CD14-positive monocyte (primary cell): ENCODE results near the gene BDNF. TPM values are rescaled to one million over a fixed set of nuclear protein-coding genes. Genes with fewer than 3 reads are reported as not detected.
"Not testable (repeated sequence)": the region's sequence is repeated elsewhere in the genome, so short reads cannot be mapped to it uniquely, and the experiment has no call there.

ENCODE experiments used
- DNase-seq, 3 donors: peaks; one replicate each; pipeline ENCODE4 v3.0.0-alpha.2; 2011 to 2022
- H2AFZ ChIP-seq: 2 replicates; pipeline ENCODE4 v1.6.0; 2012; ENCODE audit warnings: mild to moderate bottlenecking, low read depth, low read length, inconsistent platforms; ENCODE audit not compliant: insufficient read depth, poor library complexity, severe bottlenecking
- H3K27ac ChIP-seq, 2 donors: 1 replicate in 1 of 2; 2 replicates in 1 of 2; pipeline ENCODE4 v1.5.1; 2012 to 2013; ENCODE audit warnings: low read length in 2 of 2, control low read depth in 1 of 2, inconsistent platforms in 1 of 2, low read depth in 1 of 2, mild to moderate bottlenecking in 1 of 2
- H3K27me3 ChIP-seq, 2 donors: one replicate each; pipeline versions ENCODE4 v1.6.0 to v1.6.1; 2011 to 2013; ENCODE audit warnings: low read length in 2 of 2; ENCODE audit not compliant: control insufficient read depth in 2 of 2, insufficient read depth in 2 of 2
- H3K36me3 ChIP-seq, 2 donors: replicated peaks in 1 of 2; 1 replicate in 1 of 2; 2 replicates in 1 of 2; pipeline versions ENCODE4 v1.5.1 to v1.6.1; 2012 to 2013; ENCODE audit warnings: low read length in 2 of 2, control low read depth in 1 of 2, inconsistent platforms in 1 of 2, mild to moderate bottlenecking in 1 of 2; ENCODE audit not compliant: insufficient read depth in 2 of 2, control insufficient read depth in 1 of 2
- H3K4me1 ChIP-seq, 2 donors: 1 replicate in 1 of 2; 2 replicates in 1 of 2; pipeline versions ENCODE4 v1.5.1 to v1.6.1; 2012 to 2013; ENCODE audit warnings: low read length in 2 of 2, control low read depth in 1 of 2, inconsistent platforms in 1 of 2, mild to moderate bottlenecking in 1 of 2, moderate library complexity in 1 of 2; ENCODE audit not compliant: insufficient read depth in 2 of 2, control insufficient read depth in 1 of 2
- H3K4me2 ChIP-seq: replicated peaks from 2 replicates; pipeline ENCODE3; 2012; ENCODE audit warnings: low read length, moderate library complexity, mild to moderate bottlenecking; ENCODE audit not compliant: poor library complexity, severe bottlenecking; ENCODE audit errors: extremely low read depth
- H3K4me3 ChIP-seq, 3 experiments: fragments of 200-600 bp in 1 of 3; sonication (generic) in 1 of 3; replicated peaks in 1 of 3; 1 replicate in 2 of 3; 2 replicates in 1 of 3; pipeline ENCODE4 v1.5.1; 2011 to 2013; ENCODE audit warnings: low read length in 3 of 3, mild to moderate bottlenecking in 3 of 3, control low read depth in 2 of 3, low read depth in 2 of 3, inconsistent platforms in 1 of 3, moderate library complexity in 1 of 3
- H3K79me2 ChIP-seq: 2 replicates; pipeline ENCODE4 v1.6.0; 2012; ENCODE audit warnings: mild to moderate bottlenecking, control low read depth, inconsistent platforms, low read length, moderate library complexity; ENCODE audit not compliant: insufficient read depth
- H3K9ac ChIP-seq: 2 replicates; pipeline ENCODE4 v1.6.0; 2017; ENCODE audit warnings: low read length, mild to moderate bottlenecking; ENCODE audit not compliant: insufficient read depth, poor library complexity, severe bottlenecking
- H3K9me3 ChIP-seq, 2 donors: replicated peaks in 1 of 2; 1 replicate in 1 of 2; 2 replicates in 1 of 2; pipeline versions ENCODE4 v1.5.1 to v1.6.1; 2012 to 2013; ENCODE audit warnings: low read length in 2 of 2, control low read depth in 1 of 2; ENCODE audit not compliant: control insufficient read depth in 1 of 2, insufficient read depth in 1 of 2
- H4K20me1 ChIP-seq: 2 replicates; pipeline ENCODE4 v1.6.0; 2012; ENCODE audit warnings: mild to moderate bottlenecking, low read length, control low read depth, moderate library complexity; ENCODE audit not compliant: insufficient read depth
- H3K27ac Mint-ChIP-seq, 7 donors: one replicate each; pipeline ENCODE4 v1.8.0; 2020; ENCODE audit warnings: mild to moderate bottlenecking in 7 of 7, mixed read lengths in 7 of 7, moderate library complexity in 6 of 7, inconsistent platforms in 2 of 7
- H3K27me3 Mint-ChIP-seq, 3 donors: one replicate each; pipeline ENCODE4 v1.8.0; 2021 to 2022; ENCODE audit warnings: low read depth in 3 of 3, mild to moderate bottlenecking in 3 of 3, mixed read lengths in 3 of 3, moderate library complexity in 3 of 3, inconsistent platforms in 1 of 3
- H3K36me3 Mint-ChIP-seq, 2 donors: one replicate each; pipeline ENCODE4 v1.8.0; 2020; ENCODE audit warnings: mixed read lengths in 2 of 2, inconsistent platforms in 1 of 2, mild to moderate bottlenecking in 1 of 2
- H3K4me1 Mint-ChIP-seq: one replicate; pipeline ENCODE4 v1.8.0; 2020; ENCODE audit warnings: mild to moderate bottlenecking, mixed read lengths
- H3K4me3 Mint-ChIP-seq, 2 donors: one replicate each; pipeline ENCODE4 v1.8.0; 2020; ENCODE audit warnings: mild to moderate bottlenecking in 2 of 2, mixed read lengths in 2 of 2, moderate library complexity in 1 of 2
- H3K9me3 Mint-ChIP-seq, 7 donors: one replicate each; pipeline ENCODE4 v1.8.0; 2020 to 2022; ENCODE audit warnings: mixed read lengths in 7 of 7, mild to moderate bottlenecking in 6 of 7, moderate library complexity in 6 of 7, inconsistent platforms in 2 of 7
- CTCF ChIP-seq: fragments of 200-600 bp; IDR thresholded peaks from one replicate; pipeline ENCODE4 v1.8.0; 2022; ENCODE audit warnings: antibody characterized with exemption, mild to moderate bottlenecking
- WGBS: methylation state at CpG from one replicate; pipeline ENCODE4 v1.1.5; 2013; ENCODE audit warnings: missing lambda C conversion rate; ENCODE audit not compliant: insufficient coverage; 5-methylcytosine and 5-hydroxymethylcytosine counted together
- intact Hi-C, 2 donors: fragments of 100-400 bp; cut with micrococcal nuclease; formaldehyde crosslinking; loops; one replicate each; pipeline versions ENCODE4 v1.15.0 to v1.15.1; 2023
- polyA plus RNA-seq, 3 donors: library from polyadenylated mRNA; depleted of rRNA in 1 of 3; unstranded in 2 of 3; stranded (reverse) in 1 of 3; fragments of 300-500 nt in 2 of 3; fragments of >200 nt in 1 of 3; fragmentation: Illumina TruSeq in 2 of 3; gene quantifications; 1 replicate in 2 of 3; 2 replicates in 1 of 3; pipeline ENCODE4 v1.2.3, GENCODE V29; 2012 to 2021

BDNF gene
- polyA plus RNA-seq, 3 donors = not detected

GRCh38 chr11:27673979-27674663 lies 26.1 kb downstream of the BDNF start:
- no peak overlapping the region for H3K27ac Mint-ChIP-seq
- no peaks in the 10 kb centered on the region for H3K36me3 Mint-ChIP-seq
- H3K36me3 ChIP-seq = no peaks in the 10 kb centered on the region
- H4K20me1 ChIP-seq = no peaks in the 10 kb centered on the region
- TF ChIP-seq CTCF = no peak
- H3K4me1 ChIP-seq = no peaks in the 10 kb centered on the region
- intact Hi-C loops = no loop called here
- H3K4me1 Mint-ChIP-seq = no peaks in the 10 kb centered on the region
- H3K4me3 Mint-ChIP-seq = no peak overlapping the region
- no peak overlapping the region for H3K4me3 ChIP-seq
- WGBS = 94% methylated on average over 3 of the region's 6 CpGs
- H3K9ac ChIP-seq = no peak overlapping the region
- no peaks in the 10 kb centered on the region for H3K27me3 ChIP-seq
- H3K4me2 ChIP-seq = no peak overlapping the region
- H3K27me3 Mint-ChIP-seq = peaks cover 0 to 2% (median 0%) of the 10 kb centered on the region in 3 donors
- H3K9me3 ChIP-seq = no peaks in the 10 kb centered on the region
- H2AFZ ChIP-seq = no peak overlapping the region
- H3K79me2 ChIP-seq = no peaks in the 10 kb centered on the region
- no peak overlapping the region for H3K27ac ChIP-seq
- H3K9me3 Mint-ChIP-seq = peaks cover 0 to 7% (median 2%) of the 10 kb centered on the region in 7 donors
- no peak for DNase-seq

GRCh38 chr11:27672836-27673464 lies 27.3 kb downstream of the BDNF start:
- H3K36me3 ChIP-seq = no peaks in the 10 kb centered on the region
- H3K9me3 ChIP-seq = no peaks in the 10 kb centered on the region
- no peak overlapping the region for H3K4me3 ChIP-seq
- no peaks in the 10 kb centered on the region for H3K79me2 ChIP-seq
- no peaks in the 10 kb centered on the region for H4K20me1 ChIP-seq
- intact Hi-C loops = no loop called here
- H3K4me1 ChIP-seq = no peaks in the 10 kb centered on the region
- peaks cover 0 to 10% (median 5%) of the 10 kb centered on the region in 7 donors for H3K9me3 Mint-ChIP-seq
- no peak overlapping the region for H2AFZ ChIP-seq
- H3K36me3 Mint-ChIP-seq = no peaks in the 10 kb centered on the region
- H3K4me2 ChIP-seq = no peak overlapping the region
- no peaks in the 10 kb centered on the region for H3K4me1 Mint-ChIP-seq
- no peak overlapping the region for H3K27ac Mint-ChIP-seq
- H3K27me3 ChIP-seq = no peaks in the 10 kb centered on the region
- H3K9ac ChIP-seq = no peak overlapping the region
- WGBS = no CpG with 5 or more reads among the region's 2 CpGs
- no peak overlapping the region for H3K27ac ChIP-seq
- DNase-seq = no peak
- peaks cover 0 to 2% (median 0%) of the 10 kb centered on the region in 3 donors for H3K27me3 Mint-ChIP-seq
- no peak overlapping the region for H3K4me3 Mint-ChIP-seq
- no peak for TF ChIP-seq CTCF

- H3K27me3 Mint-ChIP-seq, H3K27ac Mint-ChIP-seq, H3K9me3 ChIP-seq, H3K4me1 Mint-ChIP-seq, H4K20me1 ChIP-seq, H3K4me3 ChIP-seq, H3K36me3 ChIP-seq, H3K27ac ChIP-seq, H3K9ac ChIP-seq, H2AFZ ChIP-seq, DNase-seq, intact Hi-C loops, H3K4me3 Mint-ChIP-seq, H3K36me3 Mint-ChIP-seq, H3K79me2 ChIP-seq, H3K4me1 ChIP-seq, H3K27me3 ChIP-seq, H3K4me2 ChIP-seq: not testable (repeated sequence)
- WGBS = 94% methylated on average over 8 of the region's 11 CpGs
- peaks cover 4 to 23% (median 12%) of the 10 kb centered on the region in 7 donors for H3K9me3 Mint-ChIP-seq
These were observed 34.6 kb downstream of the BDNF start for GRCh38 chr11:27665508-27666101.
